SK-N-MC (cell line): Measurements from ENCODE around the gene ZNF142.

Experiments
- FOXP2 ChIP-seq: optimal IDR thresholded peaks from 2 replicates; pipeline ENCODE3; 2011; ENCODE audit warnings: mild to moderate bottlenecking, moderate library complexity; ENCODE audit not compliant: insufficient read depth; ENCODE audit errors: extremely low read length, control extremely low read depth
- POLR2AphosphoS5 ChIP-seq: IDR thresholded peaks from 2 replicates; pipeline ENCODE4 v1.6.1; 2012; ENCODE audit warnings: mild to moderate bottlenecking, low read depth, low read length, borderline replicate concordance

DNA sequence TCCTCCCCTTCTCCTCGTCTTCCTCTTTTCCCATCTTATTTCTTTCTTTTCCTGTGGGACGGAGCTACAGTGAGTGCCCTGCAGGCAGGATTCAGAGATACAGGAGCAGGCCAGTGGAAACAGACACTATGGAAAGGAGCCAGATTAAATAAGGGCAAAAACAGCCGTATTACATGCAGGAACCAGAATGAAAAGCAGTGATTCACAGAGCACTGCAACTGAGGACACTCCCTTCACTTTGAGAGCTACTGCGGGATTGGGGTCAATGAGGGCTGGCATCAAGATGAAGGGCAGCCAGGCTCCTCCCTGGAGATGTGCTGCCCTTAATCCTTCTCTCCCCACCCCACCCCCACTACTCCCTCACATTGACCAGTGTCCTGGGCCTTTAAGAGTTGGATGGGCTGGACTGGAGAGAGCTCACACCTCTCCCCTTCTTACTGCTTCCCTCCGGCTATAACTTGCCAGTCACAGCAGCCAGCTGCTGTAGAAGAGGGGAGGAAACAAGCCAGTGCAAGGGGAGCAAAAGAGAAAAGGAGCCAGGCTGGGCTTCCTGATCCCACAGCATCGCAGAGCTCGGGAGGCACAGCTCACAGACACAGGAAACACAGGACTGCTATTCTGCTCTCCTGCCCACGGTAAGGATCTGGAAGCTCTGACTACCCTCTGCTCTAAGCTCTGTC lies 51.8 kb downstream of the ZNF142 start, which contains the start of gene PLCD4:
- TF ChIP-seq FOXP2 (no peak), POLR2AphosphoS5 (no peak)
